ENCODE data around the gene RBM22. TPM values are rescaled to one million over a fixed set of nuclear protein-coding genes. Genes with fewer than 3 reads are reported as not detected.

The RBM22 gene
- polyA plus RNA-seq, 2 of the 4 experiments (the other 2 are of a cell fraction) = 42.2 to 75.7 TPM

GRCh38 chr5:150672237-150672883 lies 28.5 kb downstream of the RBM22 start:
- WGBS (ENCODE audit: missing lambda C conversion rate) = 31% methylated on average over 24 of the region's 38 CpGs
- Histone ChIP-seq H3K27ac (peak overlapping the region; percentile 17 to 80; a peak in 4 of 6 replicates), H3K4me2 (peak overlapping the region; percentile 78), H3K9me3 (no peaks in the 10 kb centered on the region), H3K4me3 (peak overlapping the region; percentile 43), H3K4me1 (0 out of 3 replicates have a peak, but pooled peaks cover 5% of the 10 kb centered on the region)
- POLR2A ChIA-PET = interaction anchor here (1.2 kb wide), 1 partner anchor 29 kb away, joined by 4 read pairs; the partner anchor contains the start of gene RBM22
- peak; percentile 61 to 73 for ATAC-seq
- TF ChIP-seq KDM1A (IDR thresholded peaks at IDR 0.05; ENCODE audit: low read depth) = no peak
- no peak for TF ChIP-seq MYC (IDR thresholded peaks at IDR 0.05; ENCODE audit: borderline replicate concordance, low read length)
- no peak for TF ChIP-seq HOXA7 (CRISPR knock-in tag; IDR thresholded peaks at IDR 0.05)
- FAIRE-seq = no peak
- DNase-seq (ENCODE audit: low read depth in 1 of 2, low spot score in 1 of 2) = no peak
- CTCF ChIA-PET = interaction anchor here (0.9 to 6.6 kb wide), 7 partner anchors 11 to 156 kb away, joined by 3 to 30 read pairs (median 4); partner anchors contain the start of gene RBM22

- Histone ChIP-seq H3K4me2 (peak overlapping the region; percentile 78), H3K9me3 (no peaks in the 10 kb centered on the region), H3K4me1 (0 out of 3 replicates have a peak, but pooled peaks cover 5% of the 10 kb centered on the region), H3K27ac (peak overlapping the region; percentile 17 to 80; a peak in 4 of 6 replicates), H3K4me3 (peak overlapping the region; percentile 43)
- WGBS (ENCODE audit: missing lambda C conversion rate) = 73% methylated on average over 32 of the region's 51 CpGs
- DNase-seq (ENCODE audit: low read depth in 1 of 2, low spot score in 1 of 2) (no peak), FAIRE-seq (no peak), ATAC-seq (peak in 1 of 2 experiments; percentile 23; a peak in 4 of 6 replicates)
- ChIA-PET CTCF (interaction anchor here (0.9 to 6.6 kb wide), 8 partner anchors 10 to 147 kb away, joined by 3 to 30 read pairs (median 4); partner anchors contain the start of gene MYOZ3), POLR2A (interaction anchor here (1.2 kb wide), 1 partner anchor 29 kb away, joined by 4 read pairs; the partner anchor contains the start of gene RBM22)
- no peak for TF ChIP-seq USF2 (IDR thresholded peaks at IDR 0.05)
- TF ChIP-seq FOSL2 (IDR thresholded peaks at IDR 0.05) = no peak
- TF ChIP-seq FOSL2 (CRISPR knock-in tag; IDR thresholded peaks at IDR 0.05) = no peak
- TF ChIP-seq NR3C1 (IDR thresholded peaks at IDR 0.05) = no peak
- no peak for TF ChIP-seq HOXB5 (CRISPR knock-in tag; IDR thresholded peaks at IDR 0.05)
- no peak for TF ChIP-seq ZNF302 (CRISPR knock-in tag; IDR thresholded peaks at IDR 0.05)
- TF ChIP-seq JUN (IDR thresholded peaks at IDR 0.05) = no peak
- no peak for TF ChIP-seq E2F6 (IDR thresholded peaks at IDR 0.05; ENCODE audit: borderline replicate concordance, low read depth)
- TF ChIP-seq SREBF2 (IDR thresholded peaks at IDR 0.05) = no peak
- TF ChIP-seq HEYL (CRISPR knock-in tag; IDR thresholded peaks at IDR 0.05) = no peak
- TF ChIP-seq EP300 (IDR thresholded peaks at IDR 0.05) = no peak
- no peak for TF ChIP-seq POLR2A (IDR thresholded peaks at IDR 0.05; ENCODE audit: low read length)
- no peak for TF ChIP-seq HOXA7 (CRISPR knock-in tag; IDR thresholded peaks at IDR 0.05)
- no peak for TF ChIP-seq RARB (CRISPR knock-in tag; IDR thresholded peaks at IDR 0.05)
- TF ChIP-seq CTCF (IDR thresholded peaks at IDR 0.05) = no peak
- no peak for TF ChIP-seq ZFP36 (IDR thresholded peaks at IDR 0.05; ENCODE audit: borderline replicate concordance, partially characterized antibody)
- TF ChIP-seq PHF8 (IDR thresholded peaks at IDR 0.05; ENCODE audit: borderline replicate concordance, low read depth) = no peak
Observed at GRCh38 chr5:150671509-150672236, 29.2 kb downstream of the RBM22 start.

- 91% methylated on average over 2 of the region's 2 CpGs for WGBS (ENCODE audit: missing lambda C conversion rate)
- ATAC-seq (no peak), DNase-seq (ENCODE audit: low read depth in 1 of 2, low spot score in 1 of 2) (no peak), FAIRE-seq (no peak)
- Histone ChIP-seq H3K4me3 (no peak overlapping the region), H3K9me3 (no peaks in the 10 kb centered on the region), H3K27ac (no peak overlapping the region), H3K4me1 (0 out of 3 replicates have a peak, but pooled peaks cover 5% of the 10 kb centered on the region), H3K4me2 (no peak overlapping the region)
- ChIA-PET CTCF (interaction anchor here (0.9 to 6.6 kb wide), 6 partner anchors 9 to 147 kb away, joined by 3 to 30 read pairs (median 4); partner anchors contain the start of gene MYOZ3), POLR2A (no interaction called here)
- TF ChIP-seq HOXB5 (CRISPR knock-in tag; IDR thresholded peaks at IDR 0.05) (no peak), MAFK (IDR thresholded peaks at IDR 0.05; ENCODE audit: partially characterized antibody) (peak; percentile 19)
Observed at GRCh38 chr5:150670948-150671310, 29.9 kb downstream of the RBM22 start.
